BE2C (cell line): ENCODE measurements around the gene SF3A1.

ENCODE experiments used
- DNase-seq: peaks from one replicate; pipeline ENCODE4 v3.0.0-alpha.2; 2020
- H3K27me3 ChIP-seq: fragments of 250-450 bp; sonication (Bioruptor Pico); 2 replicates; pipeline ENCODE4 v1.5.1; 2020; ENCODE audit warnings: mild to moderate bottlenecking
- H3K36me3 ChIP-seq: fragments of 250-450 bp; sonication (Bioruptor Pico); 2 replicates; pipeline ENCODE4 v1.5.1; 2020; ENCODE audit warnings: mild to moderate bottlenecking
- H3K4me1 ChIP-seq: fragments of 250-450 bp; sonication (Bioruptor Pico); 2 replicates; pipeline ENCODE4 v1.5.1; 2020
- H3K4me3 ChIP-seq: 2 replicates; pipeline ENCODE4 v1.5.1; 2011; ENCODE audit warnings: low read depth, low read length
- H3K9me3 ChIP-seq: fragments of 250-450 bp; sonication (Bioruptor Pico); 2 replicates; pipeline ENCODE4 v1.5.1; 2020
- CTCF ChIP-seq: IDR thresholded peaks from 2 replicates; pipeline ENCODE4 v1.5.1; 2012; ENCODE audit warnings: mild to moderate bottlenecking, low read depth, low read length

Gene SF3A1

GRCh38 chr22:30299322-30299721 lies 57.4 kb downstream of the SF3A1 start:
- Histone ChIP-seq H3K9me3 (no peaks in the 10 kb centered on the region), H3K27me3 (no peaks in the 10 kb centered on the region), H3K4me3 (no peak overlapping the region), H3K4me1 (peaks cover 9% of the 10 kb centered on the region), H3K36me3 (no peaks in the 10 kb centered on the region)
- no peak for TF ChIP-seq CTCF
- no peak for DNase-seq

GRCh38 chr22:30297991-30298701 lies 58.5 kb downstream of the SF3A1 start:
- peaks cover 9% of the 10 kb centered on the region for H3K4me1 ChIP-seq
- H3K36me3 ChIP-seq = no peaks in the 10 kb centered on the region
- H3K27me3 ChIP-seq = no peaks in the 10 kb centered on the region
- TF ChIP-seq CTCF = 0 out of 2 replicates have a peak, but pooled peaks have one; percentile 13
- no peaks in the 10 kb centered on the region for H3K9me3 ChIP-seq
- no peak overlapping the region for H3K4me3 ChIP-seq
- peak; percentile 43 for DNase-seq

GRCh38 chr22:30297276-30297990 lies 59.3 kb downstream of the SF3A1 start:
- H3K36me3 ChIP-seq = no peaks in the 10 kb centered on the region
- DNase-seq = no peak
- no peaks in the 10 kb centered on the region for H3K27me3 ChIP-seq
- H3K4me1 ChIP-seq = peaks cover 9% of the 10 kb centered on the region
- H3K9me3 ChIP-seq = no peaks in the 10 kb centered on the region
- TF ChIP-seq CTCF = no peak
- H3K4me3 ChIP-seq = no peak overlapping the region

GRCh38 chr22:30296833-30297232 lies 59.9 kb downstream of the SF3A1 start:
- TF ChIP-seq CTCF = no peak
- DNase-seq = no peak
- Histone ChIP-seq H3K4me3 (no peak overlapping the region), H3K9me3 (no peaks in the 10 kb centered on the region), H3K27me3 (no peaks in the 10 kb centered on the region), H3K36me3 (no peaks in the 10 kb centered on the region), H3K4me1 (peaks cover 9% of the 10 kb centered on the region)

GRCh38 chr22:30296324-30296723 lies 60.4 kb downstream of the SF3A1 start:
- no peaks in the 10 kb centered on the region for H3K36me3 ChIP-seq
- peaks cover 9% of the 10 kb centered on the region for H3K4me1 ChIP-seq
- H3K4me3 ChIP-seq = no peak overlapping the region
- no peak for DNase-seq
- H3K9me3 ChIP-seq = no peaks in the 10 kb centered on the region
- no peak for TF ChIP-seq CTCF
- no peaks in the 10 kb centered on the region for H3K27me3 ChIP-seq

- Histone ChIP-seq H3K9me3 (no peaks in the 10 kb centered on the region), H3K4me1 (peaks cover 14% of the 10 kb centered on the region), H3K27me3 (no peaks in the 10 kb centered on the region), H3K36me3 (no peaks in the 10 kb centered on the region), H3K4me3 (no peak overlapping the region)
- no peak for TF ChIP-seq CTCF
- DNase-seq = no peak
These were observed 61.1 kb downstream of the SF3A1 start for GRCh38 chr22:30295576-30295975.
